ENCODE data around the gene RELN. TPM values are rescaled to one million over a fixed set of nuclear protein-coding genes. Genes with fewer than 3 reads are reported as not detected.

Gene RELN
- total RNA-seq, 1 experiment from 2014 or later, result 0.02 TPM

- no peak overlapping the region for H3K27ac ChIP-seq (ENCODE audit: insufficient read length, low read depth, low read length)
- no peak overlapping the region for H3K56ac ChIP-seq (ENCODE audit: insufficient read length, low read depth, low read length)
- no peak overlapping the region for H3K9ac ChIP-seq (ENCODE audit: extremely low read depth, insufficient read length, low read length)
- Mint-ChIP-seq H3K27ac (peak overlapping the region in 1 of 3 experiments; percentile 44; a peak in 1 of 7 replicates), H3K9me3 (no peaks in the 10 kb centered on the region), H3K36me3 (ENCODE audit: insufficient read depth in 1 of 3, low read depth in 3 of 3) (no peaks in the 10 kb centered on the region; a peak in 1 of 7 replicates), H3K27me3 (ENCODE audit: low read depth) (no peaks in the 10 kb centered on the region; the same call in 1 of the 2 replicates), H3K4me3 (no peak overlapping the region), H3K4me1 (no peaks in the 10 kb centered on the region)
- no peak overlapping the region for H2AFZ ChIP-seq (ENCODE audit: low read length)
- no peak overlapping the region for H3K23ac ChIP-seq (ENCODE audit: insufficient read length, low read depth, low read length)
- no peak overlapping the region for H4K5ac ChIP-seq (ENCODE audit: insufficient read length, low read depth, low read length)
- H4K8ac ChIP-seq (replicated peaks; ENCODE audit: insufficient read length, low read depth, low read length), result no peak overlapping the region
- no CpG with 5 or more reads among the region's 2 CpGs for WGBS (ENCODE audit: extremely low coverage, insufficient read length, low lambda C conversion rate)
- no peak overlapping the region for H2BK20ac ChIP-seq (ENCODE audit: low read depth, low read length, poor library complexity, severe bottlenecking)
- no peak overlapping the region for H2BK12ac ChIP-seq (ENCODE audit: insufficient read length, low read depth, low read length)
- no peaks in the 10 kb centered on the region for H3K79me2 ChIP-seq (ENCODE audit: insufficient read depth, low read length)
- no peak overlapping the region for H3T11ph ChIP-seq (ENCODE audit: low read length)
- no peak overlapping the region for H4K91ac ChIP-seq (ENCODE audit: insufficient read length, low read depth, low read length)
- no peak overlapping the region for H2BK5ac ChIP-seq (ENCODE audit: insufficient read length, low read length)
- no peaks in the 10 kb centered on the region for H4K20me1 ChIP-seq (ENCODE audit: control insufficient read depth, insufficient read depth, insufficient read length)
- no peaks in the 10 kb centered on the region for H3K79me1 ChIP-seq (ENCODE audit: insufficient read depth, low read depth, low read length, poor library complexity, severe bottlenecking)
- H3K4me2 ChIP-seq (ENCODE audit: insufficient read depth, insufficient read length, low read length), result no peak overlapping the region
- no peak overlapping the region for H3K18ac ChIP-seq (ENCODE audit: insufficient read length, low read depth, low read length)
- no peak overlapping the region for H2BK15ac ChIP-seq (ENCODE audit: low read depth, low read length)
- H3K4ac ChIP-seq (ENCODE audit: low read depth, low read length), result no peak overlapping the region
- H3K4me1 ChIP-seq (ENCODE audit: insufficient read depth, low read length), result no peaks in the 10 kb centered on the region
- no peak for TF ChIP-seq CTCF (conservative IDR thresholded peaks at IDR 0.05)
- H3K14ac ChIP-seq (ENCODE audit: insufficient read depth, low read length), result no peak overlapping the region
- H2BK120ac ChIP-seq (ENCODE audit: low read depth, low read length, poor library complexity, severe bottlenecking), result no peak overlapping the region
- no peak for DNase-seq
- H3K9me3 ChIP-seq (ENCODE audit: control insufficient read depth, low read depth, low read length), result no peaks in the 10 kb centered on the region
- H2AK5ac ChIP-seq (ENCODE audit: insufficient read length, low read length), result no peak overlapping the region
- no peaks in the 10 kb centered on the region for H3K23me2 ChIP-seq (ENCODE audit: insufficient read length, low read depth, low read length, poor library complexity, severe bottlenecking)
- H3K27me3 ChIP-seq (ENCODE audit: insufficient read depth, low read length), result no peaks in the 10 kb centered on the region
Observed at GRCh38 chr7:104024632-104025031, 35.2 kb upstream of the RELN start.

All from H9 (cell line).